Left ventricle myocardium inferior (tissue), 1 donor: ENCODE results near the gene KCNMB3. TPM values are rescaled to one million over a fixed set of nuclear protein-coding genes. Genes with fewer than 3 reads are reported as not detected.
"Not testable (repeated sequence)": the region's sequence is repeated elsewhere in the genome, so short reads cannot be mapped to it uniquely, and the experiment has no call there.

Source experiments
- DNase-seq: peaks from one replicate; pipeline ENCODE4 v3.0.0-alpha.2; 2020
- H3K27ac ChIP-seq: fragments of 200-600 bp; replicated peaks from 2 replicates; pipeline ENCODE4 v1.8.0; 2021
- H3K27me3 ChIP-seq: fragments of 200-600 bp; 2 replicates; pipeline ENCODE4 v1.8.0; 2021; ENCODE audit warnings: low read depth
- H3K36me3 ChIP-seq: fragments of 200-600 bp; 2 replicates; pipeline ENCODE4 v1.8.0; 2021
- H3K4me1 ChIP-seq: fragments of 200-600 bp; 2 replicates; pipeline ENCODE4 v1.8.0; 2021
- H3K4me3 ChIP-seq: fragments of 200-600 bp; 2 replicates; pipeline ENCODE4 v1.8.0; 2021; ENCODE audit warnings: mild to moderate bottlenecking, moderate library complexity
- H3K9me3 ChIP-seq: fragments of 200-600 bp; replicated peaks from 2 replicates; pipeline ENCODE4 v1.8.0; 2021
- CTCF ChIP-seq: fragments of 200-600 bp; IDR thresholded peaks from 2 replicates; pipeline ENCODE4 v1.8.0; 2021; ENCODE audit warnings: antibody characterized with exemption, mild to moderate bottlenecking, borderline replicate concordance
- intact Hi-C: fragments of 100-400 bp; cut with micrococcal nuclease; formaldehyde crosslinking; loops from one replicate; pipeline ENCODE4 v1.11.0; 2022
- total RNA-seq: library from RNA; stranded (reverse); fragmentation: NEBNext Ultra II Directional; extraction: Animal tissue kit (Norgen Biotek cat#: 25700); gene quantifications from one replicate; pipeline ENCODE4 v1.2.1, GENCODE V29; 2021
- donor health status: DM: no; HTN: yes; CAD: no; lungs with severe emphysema.

The KCNMB3 gene
- total RNA-seq, 1 donor from 2014 or later = 0.96 TPM

GRCh38 chr3:179278932-179279693, 28.2 kb upstream of the KCNMB3 start:
- Histone ChIP-seq H3K4me3 (no peak overlapping the region), H3K27me3 (peaks cover 19% of the 10 kb centered on the region), H3K4me1 (no peaks in the 10 kb centered on the region), H3K9me3 (no peaks in the 10 kb centered on the region), H3K36me3 (no peaks in the 10 kb centered on the region), H3K27ac (no peak overlapping the region)
- TF ChIP-seq CTCF = no peak
- DNase-seq = no peak
- intact Hi-C loops = no loop called here

- intact Hi-C loops = no loop called here
- no peak for TF ChIP-seq CTCF
- no peak overlapping the region for H3K4me3 ChIP-seq
Observed at GRCh38 chr3:179278151-179278550, 27.2 kb upstream of the KCNMB3 start.

GRCh38 chr3:179276743-179277142, 25.8 kb upstream of the KCNMB3 start:
- H3K9me3 ChIP-seq = no peaks in the 10 kb centered on the region
- H3K27ac ChIP-seq = no peak overlapping the region
- no peak for TF ChIP-seq CTCF
- H3K4me1 ChIP-seq = no peaks in the 10 kb centered on the region
- H3K4me3 ChIP-seq = no peak overlapping the region
- DNase-seq = no peak
- intact Hi-C loops = no loop called here
- H3K27me3 ChIP-seq = peaks cover 14% of the 10 kb centered on the region
- H3K36me3 ChIP-seq = no peaks in the 10 kb centered on the region

More at GRCh38 chr3:179278151-179278550, 27.2 kb upstream of the KCNMB3 start:
- Histone ChIP-seq H3K27ac (no peak overlapping the region), H3K9me3 (no peaks in the 10 kb centered on the region), H3K4me1 (no peaks in the 10 kb centered on the region), H3K27me3 (peaks cover 19% of the 10 kb centered on the region), H3K36me3 (no peaks in the 10 kb centered on the region)
- no peak for DNase-seq

- DNase-seq = no peak
- Histone ChIP-seq H3K27me3 (peaks cover 14% of the 10 kb centered on the region), H3K9me3 (no peaks in the 10 kb centered on the region), H3K4me1 (no peaks in the 10 kb centered on the region), H3K27ac (no peak overlapping the region), H3K36me3 (no peaks in the 10 kb centered on the region), H3K4me3 (no peak overlapping the region)
- TF ChIP-seq CTCF = no peak
- intact Hi-C loops = no loop called here
Observed at GRCh38 chr3:179276001-179276400, 25.1 kb upstream of the KCNMB3 start.

GRCh38 chr3:179274434-179274833, 23.5 kb upstream of the KCNMB3 start:
- intact Hi-C loops, DNase-seq, H3K27me3 ChIP-seq, H3K9me3 ChIP-seq, H3K36me3 ChIP-seq, H3K4me1 ChIP-seq, H3K27ac ChIP-seq, H3K4me3 ChIP-seq: not testable (repeated sequence)

GRCh38 chr3:179272385-179272784, 21.5 kb upstream of the KCNMB3 start:
- no peaks in the 10 kb centered on the region for H3K9me3 ChIP-seq
- H3K4me3 ChIP-seq = no peak overlapping the region
- peaks cover 14% of the 10 kb centered on the region for H3K4me1 ChIP-seq
- no peak overlapping the region for H3K27ac ChIP-seq
- H3K27me3 ChIP-seq = no peaks in the 10 kb centered on the region
- H3K36me3 ChIP-seq = no peaks in the 10 kb centered on the region
- DNase-seq = no peak
- intact Hi-C loops = no loop called here
- peak; percentile 43 for TF ChIP-seq CTCF
